Head of caudate nucleus (tissue), 42 donors: Measurements from ENCODE around the gene PERM1.

ENCODE experiments used
- DNase-seq, 42 donors: peaks; one replicate each; pipeline versions ENCODE4 v3.0.0 to v3.0.0-alpha.2; 2020 to 2021; ENCODE audit warnings: mixed read lengths in 7 of 42
- intact Hi-C: fragments of 100-400 bp; cut with DNase I; formaldehyde crosslinking; loops from one replicate; pipeline ENCODE4 v1.15.0; 2022

The PERM1 gene, protein sequence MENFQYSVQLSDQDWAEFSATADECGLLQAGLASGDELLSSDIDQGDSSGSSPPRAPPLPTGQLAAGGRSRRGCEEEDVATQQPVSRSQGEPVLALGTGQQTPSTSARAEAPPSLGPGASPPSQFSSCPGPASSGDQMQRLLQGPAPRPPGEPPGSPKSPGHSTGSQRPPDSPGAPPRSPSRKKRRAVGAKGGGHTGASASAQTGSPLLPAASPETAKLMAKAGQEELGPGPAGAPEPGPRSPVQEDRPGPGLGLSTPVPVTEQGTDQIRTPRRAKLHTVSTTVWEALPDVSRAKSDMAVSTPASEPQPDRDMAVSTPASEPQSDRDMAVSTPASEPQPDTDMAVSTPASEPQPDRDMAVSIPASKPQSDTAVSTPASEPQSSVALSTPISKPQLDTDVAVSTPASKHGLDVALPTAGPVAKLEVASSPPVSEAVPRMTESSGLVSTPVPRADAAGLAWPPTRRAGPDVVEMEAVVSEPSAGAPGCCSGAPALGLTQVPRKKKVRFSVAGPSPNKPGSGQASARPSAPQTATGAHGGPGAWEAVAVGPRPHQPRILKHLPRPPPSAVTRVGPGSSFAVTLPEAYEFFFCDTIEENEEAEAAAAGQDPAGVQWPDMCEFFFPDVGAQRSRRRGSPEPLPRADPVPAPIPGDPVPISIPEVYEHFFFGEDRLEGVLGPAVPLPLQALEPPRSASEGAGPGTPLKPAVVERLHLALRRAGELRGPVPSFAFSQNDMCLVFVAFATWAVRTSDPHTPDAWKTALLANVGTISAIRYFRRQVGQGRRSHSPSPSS

DNA sequence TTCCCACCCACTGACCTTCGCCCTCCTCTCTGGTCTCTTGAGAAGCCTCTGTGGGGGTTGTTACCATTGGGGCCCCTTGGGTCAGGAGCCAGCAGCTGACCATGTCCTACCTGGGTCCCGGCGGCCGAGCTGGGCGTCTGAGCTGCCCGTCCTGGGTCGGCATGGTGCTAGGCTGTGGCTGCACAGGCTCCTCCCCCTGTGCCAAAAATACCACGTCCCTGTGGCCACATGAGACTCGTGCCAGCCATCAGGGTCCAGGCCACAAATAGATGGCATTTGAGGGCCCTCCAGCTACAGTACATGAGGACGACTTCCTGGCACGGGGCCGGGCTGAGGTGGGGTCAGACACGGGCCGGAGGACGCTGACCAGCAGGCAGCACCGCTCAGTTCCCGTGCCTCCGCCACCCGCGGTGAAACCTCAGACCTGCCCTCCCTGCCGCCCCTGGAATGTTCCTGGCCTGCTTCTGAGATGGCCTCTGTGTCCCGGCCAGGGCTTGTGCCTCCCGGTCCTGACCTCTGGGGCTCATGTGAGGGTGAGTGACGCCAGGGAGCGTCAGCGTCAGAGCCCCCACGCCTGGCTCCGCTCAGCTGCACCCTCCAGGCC, at the start of gene PERM1:
TSS of gene PERM1 (minus strand) at position 139 of the 604 bp plus-strand sequence. CDS start 1,064 bp downstream, outside the sequence.
- intact Hi-C loops = no loop called here

DNA sequence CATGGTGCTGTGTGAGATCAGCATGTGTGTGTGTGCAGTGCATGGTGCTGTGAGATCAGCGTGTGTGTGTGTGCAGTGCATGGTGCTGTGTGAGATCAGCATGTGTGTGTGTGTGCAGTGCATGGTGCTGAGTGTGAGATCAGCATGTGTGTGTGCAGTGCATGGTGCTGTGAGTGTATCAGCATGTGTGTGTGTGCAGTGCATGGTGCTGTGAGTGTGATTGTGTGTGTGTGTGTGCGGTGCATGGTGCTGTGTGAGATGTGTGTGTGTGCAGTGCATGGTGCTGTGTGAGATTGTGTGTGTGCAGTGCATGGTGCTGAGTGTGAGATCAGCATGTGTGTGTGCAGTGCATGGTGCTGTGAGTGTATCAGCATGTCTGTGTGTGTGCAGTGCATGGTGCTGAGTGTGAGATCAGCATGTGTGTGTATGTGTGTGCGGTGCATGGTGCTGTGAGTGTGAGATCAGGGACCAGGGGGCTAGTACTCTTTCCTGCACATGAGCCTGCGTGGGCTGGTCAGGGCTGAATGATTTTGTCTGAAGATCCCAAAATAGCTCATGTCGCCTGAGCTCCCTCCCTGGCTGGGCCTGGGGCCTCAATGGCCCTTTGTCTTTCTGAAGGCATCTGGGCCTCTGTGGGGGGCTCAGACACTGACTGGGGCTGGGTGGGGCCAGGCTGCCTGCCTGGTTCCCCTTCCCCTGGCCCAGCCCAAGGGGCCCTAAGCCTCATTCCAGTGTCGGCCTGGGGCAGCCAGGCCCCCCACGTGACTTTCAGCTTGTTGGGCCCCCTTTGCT, 49.2 kb upstream of the PERM1 start:
- intact Hi-C loops = loop anchor here (10.0 kb wide), 1 partner anchor 84 kb away; the partner anchor contains the start of gene C1orf159

More for the DNA sequence above, at the start of gene PERM1:
- no peak for DNase-seq

GRCh38 chr1:1027791-1028190, 45.9 kb upstream of the PERM1 start:
- DNase-seq = no peak
- intact Hi-C loops = no loop called here

More for the DNA sequence above, 49.2 kb upstream of the PERM1 start:
- peak in 9 of 42 donors; percentile 28 to 73 (median 54) for DNase-seq

DNA sequence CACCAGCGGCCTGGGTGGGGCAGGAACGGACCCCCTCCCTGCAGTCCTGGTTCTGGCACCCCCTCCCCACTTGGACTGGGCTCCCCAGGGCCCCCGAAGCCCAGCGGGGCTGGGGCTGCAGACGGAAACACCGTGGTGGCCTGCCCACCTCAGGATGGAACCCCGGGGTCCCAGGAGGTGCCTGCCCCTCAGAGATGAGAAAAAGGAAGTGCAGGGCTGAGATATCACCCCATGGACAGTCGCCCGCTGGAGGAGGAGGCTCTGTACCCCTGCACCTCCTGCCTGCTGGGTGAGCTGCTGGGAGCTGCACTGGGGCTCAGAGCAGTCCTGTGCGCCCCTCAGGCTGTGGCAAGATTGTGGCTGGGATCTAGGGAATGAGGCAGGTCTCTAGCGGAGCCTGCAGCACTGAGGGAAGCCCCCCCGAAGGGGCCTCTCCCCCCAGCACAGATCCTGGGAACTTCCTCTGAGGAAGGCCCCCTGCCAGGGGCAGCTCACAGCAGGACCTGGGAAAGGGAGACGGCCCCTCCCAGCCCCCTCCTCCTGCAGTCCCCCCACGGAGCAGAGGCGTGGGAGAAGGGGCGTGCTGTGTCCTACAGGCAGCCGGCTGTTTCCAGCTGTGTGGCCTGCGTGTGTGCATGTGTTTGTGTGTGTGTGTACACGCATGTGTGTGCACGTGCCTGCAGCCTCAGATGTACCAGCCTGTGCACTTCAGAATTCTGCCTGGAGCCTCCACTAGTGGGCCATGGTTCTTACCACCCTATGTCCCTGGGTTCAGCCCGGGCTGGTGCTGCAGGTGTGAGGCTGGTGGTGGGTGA, 44.9 kb upstream of the PERM1 start:
- no peak for DNase-seq
- intact Hi-C loops = no loop called here

DNA sequence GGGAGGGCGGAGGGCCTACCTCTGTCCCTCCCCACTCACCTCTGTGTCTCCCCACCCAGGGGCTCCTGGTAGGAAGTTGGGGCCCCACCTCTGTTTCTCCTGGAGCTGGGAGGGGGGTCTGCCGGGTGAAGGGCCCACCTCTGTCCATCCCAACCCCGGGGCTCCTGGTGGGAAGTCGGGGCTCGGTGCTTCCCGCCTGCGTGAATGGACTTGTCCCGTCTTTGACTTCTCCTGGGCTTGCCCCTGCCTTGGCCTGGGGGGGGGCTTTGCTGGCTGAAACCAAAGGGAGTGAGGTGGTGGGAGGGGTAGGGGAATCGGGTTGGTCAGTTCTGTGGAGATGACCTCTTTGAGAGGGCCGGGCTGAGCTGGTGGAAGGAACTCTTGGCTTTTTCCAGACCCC, 43.8 kb upstream of the PERM1 start:
- intact Hi-C loops = no loop called here
- no peak for DNase-seq

GRCh38 chr1:1024771-1025699, 43.1 kb upstream of the PERM1 start:
- intact Hi-C loops = no loop called here
- DNase-seq = peak in 28 of 42 donors; percentile 26 to 83 (median 58)

- no peak for DNase-seq
- intact Hi-C loops = no loop called here
Observed at GRCh38 chr1:1024149-1024770, 42.4 kb upstream of the PERM1 start.

GRCh38 chr1:1023700-1024099, 41.8 kb upstream of the PERM1 start:
- peak in 3 of 42 donors; percentile 18 to 57 (median 43) for DNase-seq
- intact Hi-C loops = no loop called here

DNA sequence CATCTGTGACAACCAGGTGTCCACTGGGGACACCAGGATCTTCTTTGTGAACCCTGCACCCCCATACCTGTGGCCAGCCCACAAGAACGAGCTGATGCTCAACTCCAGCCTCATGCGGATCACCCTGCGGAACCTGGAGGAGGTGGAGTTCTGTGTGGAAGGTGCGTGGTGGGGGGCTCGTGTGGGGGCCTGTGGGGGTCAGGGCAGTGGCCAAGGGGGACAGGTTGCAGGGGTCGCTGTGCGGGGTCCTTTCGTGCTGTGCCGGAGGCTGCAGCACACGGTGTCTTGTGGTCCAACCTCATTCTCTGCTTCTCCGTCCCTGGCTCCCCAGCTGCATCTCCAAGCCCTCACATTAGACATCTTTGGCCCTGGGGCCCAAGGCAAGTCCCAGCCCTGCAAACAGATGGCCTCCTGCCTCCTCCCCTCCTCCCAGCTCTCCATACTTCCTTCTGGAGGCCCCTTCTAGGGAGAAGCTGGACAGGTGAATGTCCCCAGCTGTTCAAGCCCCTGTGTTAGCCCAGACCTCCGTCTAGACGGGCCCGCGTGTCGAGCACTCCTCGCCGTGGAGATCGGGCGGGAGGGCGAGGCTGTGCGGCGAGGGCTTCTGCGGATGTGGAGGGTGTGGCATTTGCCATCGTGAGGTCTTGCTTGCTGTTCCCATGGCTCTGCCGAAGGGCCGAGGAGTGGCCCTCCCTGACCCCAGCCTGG, 40.6 kb upstream of the PERM1 start:
- intact Hi-C loops = no loop called here
- peak in 1 of 42 donors; percentile 4 for DNase-seq

DNA sequence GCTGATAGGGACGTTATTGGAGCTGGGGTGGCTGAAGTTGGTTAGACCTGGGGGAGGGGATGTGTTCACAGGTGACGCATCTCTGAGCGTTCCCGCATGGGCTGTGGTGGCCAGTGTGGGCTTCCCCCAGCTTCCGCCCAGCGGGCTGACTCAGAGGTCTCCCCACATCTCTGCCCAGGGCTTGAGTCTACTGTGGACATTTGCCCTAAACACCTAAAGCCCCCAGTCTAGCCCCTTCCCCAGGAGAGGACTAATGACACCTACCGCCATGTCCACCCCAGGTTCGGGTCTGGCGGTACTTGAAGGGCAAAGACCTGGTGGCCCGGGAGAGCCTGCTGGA, 40.0 kb upstream of the PERM1 start:
- peak in 1 of 42 donors; percentile 3 for DNase-seq
- intact Hi-C loops = no loop called here

DNA sequence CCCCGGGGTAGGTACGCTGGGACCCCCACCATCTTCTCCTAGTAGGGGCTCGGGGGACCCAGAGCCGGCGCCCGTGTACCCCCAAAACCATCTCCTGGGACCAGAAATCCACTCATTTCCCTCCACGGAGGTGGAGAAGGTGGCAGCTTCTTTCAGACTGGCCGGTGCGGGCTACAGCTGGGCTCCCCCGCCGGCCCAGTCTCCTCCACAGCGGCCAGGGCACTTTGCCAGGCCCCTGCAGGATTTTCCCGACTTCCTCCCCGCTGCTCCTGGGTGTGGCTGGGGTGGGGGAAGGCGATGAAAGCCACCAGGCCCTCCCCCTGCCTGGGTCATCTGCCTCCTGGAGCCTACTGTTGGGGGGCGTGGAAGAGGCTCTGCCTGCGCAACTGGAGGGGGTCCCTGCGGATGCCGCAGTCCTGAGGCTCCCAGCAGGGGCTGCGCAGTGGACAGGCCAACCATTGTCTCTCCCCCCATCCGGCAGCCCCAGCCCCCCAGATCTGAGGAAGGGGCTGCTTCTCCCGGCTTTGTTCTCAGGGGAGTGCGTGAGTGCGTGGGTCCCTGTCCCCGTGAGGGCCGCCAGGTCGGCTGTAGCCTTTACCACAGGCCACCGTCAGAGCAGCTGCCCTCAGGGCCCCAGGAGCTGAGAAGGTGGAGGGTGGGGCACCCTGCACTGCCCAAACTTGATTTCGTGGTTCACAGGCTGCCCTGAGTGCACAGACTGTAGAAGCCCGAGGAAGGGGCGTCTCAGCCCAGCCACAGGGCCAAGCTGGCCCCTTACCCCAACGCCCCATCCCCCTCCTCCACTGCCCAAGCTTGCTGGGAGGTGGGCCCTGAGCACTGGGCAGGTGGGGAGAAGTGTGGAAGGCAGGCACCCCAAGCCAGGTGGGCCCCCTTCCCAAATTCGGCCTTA, 39.4 kb upstream of the PERM1 start:
- DNase-seq = peak in 6 of 42 donors; percentile 4 to 68 (median 40)
- intact Hi-C loops = no loop called here

DNA sequence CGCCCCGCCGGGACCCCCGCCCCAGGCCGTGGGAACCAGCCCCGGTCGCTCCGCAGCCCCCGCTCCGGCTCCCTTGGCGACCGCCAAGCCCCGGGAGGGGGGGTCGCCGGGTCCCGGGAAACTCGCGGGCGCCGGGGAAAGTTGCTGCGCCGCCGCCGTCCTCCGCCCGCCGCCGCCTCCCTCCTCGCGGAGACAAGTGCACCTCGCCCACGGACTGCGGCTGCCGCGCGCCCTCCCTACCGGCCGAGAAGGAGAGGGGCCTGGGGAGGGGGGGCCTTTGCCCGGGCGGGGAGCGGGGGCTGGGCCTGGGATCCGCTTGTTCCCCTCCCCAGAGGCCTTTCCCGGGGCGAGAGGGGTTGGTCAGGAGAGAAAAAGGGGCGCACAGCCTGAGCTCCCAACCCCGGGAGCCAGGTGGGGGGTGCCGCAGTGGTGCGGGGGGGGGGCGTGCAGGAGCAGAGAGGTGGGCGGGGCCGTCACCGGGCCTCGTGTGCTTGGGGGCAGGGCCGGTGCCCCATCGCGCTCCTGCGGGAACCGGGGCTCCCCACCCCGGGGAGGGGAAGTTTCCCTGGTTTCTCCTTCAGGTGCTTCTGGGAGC, 38.6 kb upstream of the PERM1 start:
- DNase-seq = peak in 13 of 42 donors; percentile 13 to 59 (median 44)
- intact Hi-C loops = no loop called here

DNA sequence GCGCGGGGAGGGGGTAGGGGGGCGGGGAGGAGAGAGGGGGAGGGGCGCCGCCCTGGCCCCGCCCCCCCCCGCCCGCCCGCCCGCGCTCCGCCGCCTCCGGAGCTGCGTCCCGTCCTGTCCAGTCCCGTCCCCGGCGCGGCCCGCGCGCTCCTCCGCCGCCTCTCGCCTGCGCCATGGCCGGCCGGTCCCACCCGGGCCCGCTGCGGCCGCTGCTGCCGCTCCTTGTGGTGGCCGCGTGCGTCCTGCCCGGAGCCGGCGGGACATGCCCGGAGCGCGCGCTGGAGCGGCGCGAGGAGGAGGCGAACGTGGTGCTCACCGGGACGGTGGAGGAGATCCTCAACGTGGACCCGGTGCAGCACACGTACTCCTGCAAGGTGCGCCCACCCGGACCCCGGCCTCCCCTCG, 38.1 kb upstream of the PERM1 start, which contains the start of gene AGRN:
TSS of gene AGRN (plus strand) at position 121 of the 405 bp plus-strand sequence. CDS start at position 174, 53 bp downstream.
- intact Hi-C loops = no loop called here
- DNase-seq = peak in 17 of 42 donors; percentile 41 to 80 (median 58)
